ENCODE data around the gene TMTC4. TPM values are rescaled to one million over a fixed set of nuclear protein-coding genes. Genes with fewer than 3 reads are reported as not detected.

Gene TMTC4
- total RNA-seq, 4 donors from 2014 or later = 12.5 to 28.5 (median 14.8) TPM

GRCh38 chr13:100644371-100644770, 30.2 kb downstream of the TMTC4 start:
- H3K27ac ChIP-seq = no peak overlapping the region
- H3K4me1 ChIP-seq = no peaks in the 10 kb centered on the region
- 80% methylated on average over 7 of the region's 7 CpGs for WGBS, 2 donors
- no peaks in the 10 kb centered on the region for H3K27me3 ChIP-seq
- no peak overlapping the region for H3K4me3 ChIP-seq
- H3K9me3 ChIP-seq = no peaks in the 10 kb centered on the region
- peaks cover 0 to 33% (median 0%) of the 10 kb centered on the region in 3 donors for H3K36me3 ChIP-seq
- no peak for TF ChIP-seq EP300 (IDR thresholded peaks at IDR 0.05)
- no peak for TF ChIP-seq CTCF (IDR thresholded peaks at IDR 0.05)
- TF ChIP-seq POLR2A (IDR thresholded peaks at IDR 0.05) = no peak
- DNase-seq (ENCODE audit: low spot score in 2 of 2) = no peak

- Histone ChIP-seq H3K27ac (no peak overlapping the region), H3K9me3 (no peaks in the 10 kb centered on the region), H3K4me1 (no peaks in the 10 kb centered on the region), H3K4me3 (no peak overlapping the region), H3K36me3 (peaks cover 0 to 79% (median 8%) of the 10 kb centered on the region in 3 donors), H3K27me3 (no peaks in the 10 kb centered on the region)
- no peak for TF ChIP-seq CTCF (IDR thresholded peaks at IDR 0.05)
- TF ChIP-seq POLR2A (IDR thresholded peaks at IDR 0.05) = no peak
- no peak for TF ChIP-seq EP300 (IDR thresholded peaks at IDR 0.05)
- no peak for DNase-seq (ENCODE audit: low spot score in 2 of 2)
- WGBS, 2 donors = 87 to 91% methylated on average over 5 of the region's 5 CpGs
These were observed 36.8 kb downstream of the TMTC4 start for GRCh38 chr13:100637796-100638195.

GRCh38 chr13:100637380-100637779, 37.2 kb downstream of the TMTC4 start:
- H3K4me1 ChIP-seq = no peaks in the 10 kb centered on the region
- H3K36me3 ChIP-seq = peaks cover 0 to 78% (median 8%) of the 10 kb centered on the region in 3 donors
- no peak overlapping the region for H3K4me3 ChIP-seq
- no peaks in the 10 kb centered on the region for H3K9me3 ChIP-seq
- DNase-seq (ENCODE audit: low spot score in 2 of 2) = no peak
- TF ChIP-seq CTCF (IDR thresholded peaks at IDR 0.05) (no peak), POLR2A (IDR thresholded peaks at IDR 0.05) (no peak), EP300 (IDR thresholded peaks at IDR 0.05) (no peak)
- WGBS, 2 donors = 93% methylated on average over 16 of the region's 16 CpGs
- no peaks in the 10 kb centered on the region for H3K27me3 ChIP-seq
- no peak overlapping the region for H3K27ac ChIP-seq

- 58 to 64% methylated on average over 7 of the region's 7 CpGs for WGBS, 2 donors
- H3K27ac ChIP-seq = peak overlapping the region in 1 of 4 donors; percentile 56
- H3K9me3 ChIP-seq = no peaks in the 10 kb centered on the region
- TF ChIP-seq EP300 (IDR thresholded peaks at IDR 0.05) (no peak), CTCF (IDR thresholded peaks at IDR 0.05) (no peak), POLR2A (IDR thresholded peaks at IDR 0.05) (no peak)
- H3K4me1 ChIP-seq = no peaks in the 10 kb centered on the region
- no peak overlapping the region for H3K4me3 ChIP-seq
- no peaks in the 10 kb centered on the region for H3K27me3 ChIP-seq
- peaks cover 0 to 74% (median 8%) of the 10 kb centered on the region in 3 donors for H3K36me3 ChIP-seq
- no peak for DNase-seq (ENCODE audit: low spot score in 2 of 2)
These were observed 38.2 kb downstream of the TMTC4 start for GRCh38 chr13:100636441-100636840.

GRCh38 chr13:100636004-100636403, 38.6 kb downstream of the TMTC4 start:
- 72 to 73% methylated on average over 7 of the region's 7 CpGs for WGBS, 2 donors
- H3K27me3 ChIP-seq = no peaks in the 10 kb centered on the region
- no peak for TF ChIP-seq EP300 (IDR thresholded peaks at IDR 0.05)
- no peaks in the 10 kb centered on the region for H3K4me1 ChIP-seq
- no peak for DNase-seq (ENCODE audit: low spot score in 2 of 2)
- H3K4me3 ChIP-seq = no peak overlapping the region
- peaks cover 0 to 69% (median 8%) of the 10 kb centered on the region in 3 donors for H3K36me3 ChIP-seq
- no peaks in the 10 kb centered on the region for H3K9me3 ChIP-seq
- H3K27ac ChIP-seq = peak overlapping the region in 1 of 4 donors; percentile 56

GRCh38 chr13:100634696-100635095, 39.9 kb downstream of the TMTC4 start:
- Histone ChIP-seq H3K36me3 (peaks cover 0 to 72% (median 8%) of the 10 kb centered on the region in 3 donors), H3K27me3 (no peaks in the 10 kb centered on the region), H3K4me1 (no peaks in the 10 kb centered on the region), H3K27ac (no peak overlapping the region), H3K4me3 (no peak overlapping the region), H3K9me3 (no peaks in the 10 kb centered on the region)
- no peak for DNase-seq (ENCODE audit: low spot score in 2 of 2)
- TF ChIP-seq EP300 (IDR thresholded peaks at IDR 0.05) = no peak
- no peak for TF ChIP-seq CTCF (IDR thresholded peaks at IDR 0.05)
- no peak for TF ChIP-seq POLR2A (IDR thresholded peaks at IDR 0.05)
- WGBS, 2 donors = 92 to 95% methylated on average over 12 of the region's 12 CpGs

Measured in tibial nerve (tissue), 4 donors.